GM21737 (cell line): Measurements from ENCODE around the gene SIPA1L3.

Experiments used
- ATAC-seq: cut with Tn5 transposase; IDR thresholded peaks from one replicate; pipeline ENCODE4 v1.9.1; 2021; ENCODE audit warnings: mild to moderate bottlenecking, moderate library complexity; ENCODE audit not compliant: unreplicated experiment

Gene SIPA1L3

DNA sequence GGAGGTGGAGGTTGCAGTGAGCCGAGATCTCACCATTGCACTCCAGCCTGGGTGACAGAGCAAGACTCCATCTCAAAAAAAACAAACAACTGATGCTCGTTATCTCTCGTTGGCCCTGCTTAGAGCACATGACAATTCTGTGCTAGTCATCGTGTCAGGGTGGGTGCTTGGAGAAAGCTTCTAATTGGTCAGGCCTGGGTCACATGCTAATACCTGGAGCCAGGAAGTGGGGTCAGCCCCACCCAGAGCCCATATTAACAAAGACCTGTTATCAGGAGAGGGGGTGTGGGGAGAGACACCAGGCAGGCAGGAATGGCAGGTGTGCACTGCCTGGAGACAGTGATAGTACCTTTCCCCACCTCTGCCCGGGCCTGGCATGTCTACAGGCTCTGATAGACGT is 232.1 kb downstream of the SIPA1L3 start:
- ATAC-seq = no peak

DNA sequence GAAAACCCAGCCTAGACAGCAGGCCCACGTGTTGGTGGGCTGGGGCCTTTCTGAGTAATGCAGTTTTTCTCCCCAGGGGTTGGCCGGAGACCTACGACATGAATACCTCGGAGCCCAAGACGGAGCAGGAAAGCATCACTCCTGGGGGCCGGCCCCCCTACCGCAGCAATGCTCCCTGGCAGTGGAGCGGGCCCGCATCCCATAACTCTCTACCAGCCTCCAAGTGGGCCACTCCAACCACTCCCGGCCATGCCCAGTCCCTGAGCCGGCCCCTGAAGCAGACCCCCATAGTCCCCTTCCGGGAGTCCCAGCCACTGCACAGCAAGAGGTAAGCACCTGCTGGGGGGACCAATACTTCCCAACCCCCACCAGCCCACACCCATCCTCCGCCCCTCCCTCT is 234.1 kb downstream of the SIPA1L3 start:
- no peak for ATAC-seq

DNA sequence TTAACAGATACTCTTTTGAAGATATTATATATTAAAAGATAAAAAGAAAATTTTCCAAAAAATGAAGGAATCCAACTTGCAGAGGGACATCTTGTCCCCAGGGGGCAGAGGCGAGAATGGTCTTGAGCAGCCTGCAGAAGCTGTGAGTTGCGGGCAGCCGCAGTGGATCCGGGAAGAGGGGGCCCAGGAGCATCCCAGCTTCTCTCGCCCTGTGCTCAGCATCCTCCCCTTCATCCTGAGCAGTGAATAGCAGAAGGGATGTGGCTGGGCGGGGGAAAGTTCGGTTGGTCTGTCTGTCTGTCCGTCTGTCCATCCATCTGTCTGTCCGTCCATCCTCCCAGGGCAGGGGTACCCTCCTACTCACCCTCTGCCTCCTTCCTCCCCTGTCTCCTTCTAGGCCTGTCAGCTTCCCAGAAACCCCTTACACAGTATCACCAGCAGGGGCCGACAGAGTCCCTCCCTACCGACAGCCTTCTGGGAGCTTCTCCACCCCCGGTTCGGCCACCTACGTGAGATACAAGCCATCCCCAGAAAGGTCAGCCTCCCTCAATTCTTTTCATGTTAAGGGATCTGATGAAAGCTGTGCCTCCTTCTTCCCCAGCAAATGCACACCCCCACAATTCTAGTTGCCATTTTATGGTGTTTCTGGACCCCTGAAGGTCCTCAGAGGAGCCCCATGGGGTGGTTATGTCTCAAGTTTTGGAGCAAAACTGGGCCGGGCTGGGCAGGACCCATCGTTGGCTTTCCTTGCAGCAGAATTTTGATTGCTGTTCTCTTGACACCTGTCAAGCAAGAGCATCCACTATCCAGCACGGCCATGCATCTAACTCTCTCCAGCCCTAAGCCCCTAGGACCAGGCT is 235.4 kb downstream of the SIPA1L3 start:
- ATAC-seq = no peak

DNA sequence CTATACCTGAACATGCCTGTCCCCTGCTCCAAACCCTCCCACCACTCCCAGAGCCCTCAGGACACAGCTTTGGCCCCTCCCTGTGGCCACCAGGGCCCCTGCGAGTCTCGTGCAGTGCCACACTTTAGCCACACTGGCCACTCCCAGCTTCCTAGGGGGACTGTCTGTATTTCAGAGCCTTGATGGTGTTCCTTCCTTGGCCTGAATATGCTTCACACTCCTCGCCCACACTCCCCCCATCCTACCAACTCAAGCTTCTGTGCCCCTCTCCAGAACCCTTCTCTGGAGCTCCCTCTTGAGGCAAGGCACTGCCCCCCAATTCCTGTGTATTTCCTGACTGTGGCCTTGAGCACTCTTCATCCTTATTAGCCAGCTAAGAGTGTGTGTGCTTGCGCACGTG is 236.8 kb downstream of the SIPA1L3 start:
- ATAC-seq = no peak

GRCh38 chr19:38144667-38145066 is 237.7 kb downstream of the SIPA1L3 start:
- ATAC-seq = no peak

GRCh38 chr19:38145623-38146022 is 238.6 kb downstream of the SIPA1L3 start:
- no peak for ATAC-seq

- no peak for ATAC-seq
These were observed 241.3 kb downstream of the SIPA1L3 start for GRCh38 chr19:38148337-38148736.

DNA sequence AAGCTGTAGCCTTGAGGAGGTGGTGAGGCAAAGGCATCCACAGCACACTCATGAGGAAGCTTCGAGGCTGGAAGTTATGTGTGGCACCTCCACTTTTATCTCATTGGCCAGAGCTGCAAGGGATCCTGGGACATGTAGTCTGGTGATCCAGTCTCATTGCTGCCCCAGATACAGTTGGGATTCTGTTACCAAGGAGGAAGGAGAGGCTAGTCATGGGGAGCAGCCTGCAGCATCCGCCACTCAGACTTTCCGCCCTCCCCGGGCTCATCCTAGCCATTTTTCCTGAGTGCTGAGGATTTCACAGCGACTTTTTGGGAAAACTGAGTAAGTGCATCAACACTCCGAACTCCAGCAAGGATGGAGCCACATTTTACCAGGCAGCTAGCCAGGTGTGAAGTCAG is 242.7 kb downstream of the SIPA1L3 start:
- ATAC-seq = no peak

- no peak for ATAC-seq
These were observed 244.2 kb downstream of the SIPA1L3 start for GRCh38 chr19:38151242-38151641.

DNA sequence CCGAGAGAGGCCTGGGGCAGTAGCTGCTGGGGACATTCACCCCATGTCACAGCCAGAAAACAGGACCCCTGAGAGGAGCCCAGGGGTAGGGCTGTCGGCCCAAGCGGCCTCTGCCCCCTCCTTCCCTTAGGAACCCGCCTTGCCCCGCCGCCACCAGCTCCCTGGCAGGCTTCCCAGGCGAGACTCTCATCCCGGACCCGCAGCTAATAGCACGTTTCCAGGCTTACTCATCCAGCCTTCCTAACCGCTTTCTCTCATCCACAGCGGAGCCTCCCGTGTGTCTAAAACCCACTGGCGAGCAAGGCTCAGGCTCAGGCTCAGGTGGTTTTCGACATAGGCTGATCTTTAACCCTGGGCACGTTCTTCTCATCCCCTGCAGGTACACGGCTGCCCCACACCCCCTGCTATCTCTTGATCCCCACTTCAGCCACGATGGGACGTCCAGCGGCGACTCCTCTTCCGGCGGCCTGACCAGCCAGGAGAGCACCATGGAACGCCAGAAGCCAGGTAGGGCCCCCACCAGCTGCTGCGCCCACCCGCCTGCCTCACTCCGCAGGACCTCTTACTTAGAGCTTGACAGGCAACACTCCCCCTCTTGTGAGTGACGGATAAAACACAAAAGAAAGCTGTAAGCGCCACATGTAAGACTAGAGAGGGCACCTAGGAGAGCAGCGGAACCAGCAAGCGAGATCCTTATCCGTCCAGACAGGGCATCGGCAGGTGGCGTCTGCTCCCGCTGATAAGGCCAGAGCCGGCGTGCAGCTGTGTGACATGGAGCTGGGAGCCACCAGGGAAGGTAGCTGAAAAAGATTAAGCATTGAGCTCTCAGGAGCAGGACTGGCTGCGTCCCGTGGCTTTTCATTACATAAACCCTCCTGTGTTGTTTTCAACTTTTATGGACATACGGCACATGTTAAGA is 245.7 kb downstream of the SIPA1L3 start:
- ATAC-seq = no peak

DNA sequence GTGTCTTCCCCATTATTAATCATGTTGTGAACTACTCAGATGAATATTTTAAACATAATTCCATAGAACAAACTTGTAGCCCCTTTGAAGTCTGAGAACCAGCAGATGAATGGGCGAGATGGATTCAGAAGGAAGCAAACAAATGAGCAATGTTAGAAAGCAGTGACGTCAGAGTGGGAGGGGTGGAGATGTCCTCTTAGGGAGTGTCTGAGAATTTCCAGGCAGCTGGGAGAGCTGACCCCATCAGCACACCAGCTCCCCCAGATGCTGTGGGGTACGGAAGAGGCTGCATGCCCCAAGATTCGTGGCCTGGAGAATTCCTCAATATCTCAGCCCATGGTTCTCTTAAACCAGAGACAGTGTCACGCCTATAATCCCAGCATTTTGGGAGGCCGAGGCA is 248.4 kb downstream of the SIPA1L3 start:
- no peak for ATAC-seq

DNA sequence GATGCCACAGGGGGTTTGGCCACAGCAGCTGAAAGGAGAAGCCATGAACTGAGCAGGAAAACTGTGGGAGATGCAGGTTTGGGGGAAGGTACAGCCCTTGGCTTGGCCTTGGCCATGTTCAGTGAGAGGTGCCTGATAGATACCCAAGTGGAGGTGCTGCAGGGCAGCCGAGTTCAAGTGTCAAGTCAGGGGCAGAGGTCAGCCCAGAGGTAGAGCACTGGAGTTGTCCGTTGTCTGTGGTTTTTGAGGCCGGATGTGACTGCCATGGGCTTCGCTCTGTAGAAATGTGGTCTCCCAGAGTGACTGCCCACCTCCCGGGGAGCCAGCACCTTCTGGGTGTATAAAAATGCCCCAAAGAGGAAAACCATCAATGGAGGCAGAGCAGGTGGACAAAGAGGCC is 251.7 kb downstream of the SIPA1L3 start:
- ATAC-seq = no peak

GRCh38 chr19:38162094-38162493 is 255.1 kb downstream of the SIPA1L3 start:
- no peak for ATAC-seq

GRCh38 chr19:38162632-38163031 is 255.6 kb downstream of the SIPA1L3 start:
- no peak for ATAC-seq

GRCh38 chr19:38163419-38164290 is 256.6 kb downstream of the SIPA1L3 start:
- no peak for ATAC-seq

GRCh38 chr19:38164526-38164925 is 257.5 kb downstream of the SIPA1L3 start:
- no peak for ATAC-seq

DNA sequence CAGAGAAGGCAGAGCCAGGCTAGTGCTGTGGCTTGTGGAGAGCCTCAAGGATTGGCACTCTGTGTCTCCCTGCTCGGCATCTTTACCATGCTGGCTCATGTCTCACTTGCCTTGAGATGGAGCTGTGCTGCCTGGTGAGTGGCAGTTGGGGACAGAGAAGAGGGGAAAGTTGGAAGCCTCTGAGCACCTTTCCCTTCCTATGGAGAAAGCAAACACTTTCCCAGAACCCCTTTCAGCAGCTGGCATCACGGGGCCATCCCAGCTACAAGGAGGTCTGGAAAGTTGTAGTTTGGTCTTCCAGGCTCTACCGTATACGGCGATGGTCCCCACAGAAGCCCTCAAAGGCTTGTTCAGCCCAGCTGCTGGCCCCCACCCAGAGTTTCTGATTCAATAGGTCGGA is 258.3 kb downstream of the SIPA1L3 start:
- ATAC-seq = no peak

DNA sequence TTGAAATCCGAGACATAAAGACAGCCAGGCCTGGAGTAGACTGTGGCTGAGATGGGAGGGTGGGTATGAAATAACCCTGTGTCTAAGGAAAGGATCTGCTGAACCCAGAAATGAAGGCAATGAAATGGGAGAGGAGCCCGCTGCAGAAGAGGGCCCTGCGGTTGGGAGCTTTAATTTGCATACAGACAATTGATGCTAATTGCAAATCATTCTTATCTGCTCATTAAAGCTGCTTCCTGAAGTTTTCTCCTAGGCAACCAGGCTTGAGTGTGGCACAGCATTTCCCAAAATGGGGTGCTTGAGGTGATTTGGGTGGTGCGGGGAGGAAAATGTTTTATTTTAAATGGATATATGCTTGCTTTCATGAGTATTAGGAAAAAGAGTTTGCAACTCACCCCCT is 261.6 kb downstream of the SIPA1L3 start:
- no peak for ATAC-seq

GRCh38 chr19:38170334-38170733 is 263.3 kb downstream of the SIPA1L3 start:
- no peak for ATAC-seq

DNA sequence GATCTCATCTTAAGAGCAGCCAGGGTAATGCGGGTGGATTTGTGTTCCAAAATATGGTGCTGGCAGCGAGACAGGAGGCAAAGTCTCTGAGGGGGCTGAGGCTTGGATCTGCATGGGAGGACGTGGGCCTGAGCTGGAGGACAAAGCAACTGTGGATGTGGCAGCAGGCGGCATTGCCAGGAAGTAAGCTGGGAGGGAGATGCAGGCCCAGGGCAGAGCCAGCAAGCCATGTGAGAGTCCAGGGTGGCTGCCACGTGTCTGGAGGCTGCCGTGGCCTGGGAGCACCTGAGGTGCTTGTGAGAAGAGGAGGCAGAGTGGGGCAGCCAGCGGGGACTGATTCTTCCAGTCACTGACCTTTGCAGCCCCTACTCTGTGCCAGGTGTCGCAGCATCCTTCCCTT is 265.0 kb downstream of the SIPA1L3 start:
- ATAC-seq = no peak
